GM23338 (cell line): ENCODE results near the gene MADCAM1. TPM values are rescaled to one million over a fixed set of nuclear protein-coding genes. Genes with fewer than 3 reads are reported as not detected.

Source experiments
- ATAC-seq: fragments of 200-7000 bp; cut with Tn5 transposase; 3 replicates; pipeline ENCODE4 v1.9.1; 2020
- DNase-seq: peaks from one replicate; pipeline ENCODE4 v3.0.0-alpha.2; 2015; ENCODE audit warnings: low spot score
- H2AFZ ChIP-seq: fragments of 200-600 bp; sonication (generic); 2 replicates; pipeline ENCODE4 v1.8.0; 2016; ENCODE audit warnings: antibody characterized with exemption, mild to moderate bottlenecking, moderate library complexity
- H3F3A ChIP-seq: fragments of 200-600 bp; sonication (generic); replicated peaks from 2 replicates; pipeline ENCODE4 v1.8.0; 2017; ENCODE audit warnings: antibody characterized with exemption, mixed run types, low read depth
- H3K27ac ChIP-seq: fragments of 200-600 bp; sonication (generic); 2 replicates; pipeline ENCODE4 v1.6.1; 2016; ENCODE audit warnings: low read depth
- H3K27me3 ChIP-seq: fragments of 200-600 bp; sonication (generic); 2 replicates; pipeline ENCODE4 v1.8.0; 2016; ENCODE audit warnings: mild to moderate bottlenecking, mixed run types, moderate library complexity; ENCODE audit not compliant: insufficient read depth
- H3K36me3 ChIP-seq: fragments of 200-600 bp; sonication (generic); 2 replicates; pipeline ENCODE4 v1.8.0; 2016; ENCODE audit warnings: mild to moderate bottlenecking; ENCODE audit not compliant: insufficient read depth
- H3K4me1 ChIP-seq: fragments of 200-600 bp; sonication (generic); 2 replicates; pipeline ENCODE4 v1.8.0; 2016; ENCODE audit warnings: mild to moderate bottlenecking, moderate library complexity; ENCODE audit not compliant: insufficient read depth
- H3K4me2 ChIP-seq: fragments of 200-600 bp; sonication (generic); 2 replicates; pipeline ENCODE4 v1.7.1; 2017; ENCODE audit warnings: mixed run types
- H3K4me3 ChIP-seq: fragments of 200-600 bp; sonication (generic); 2 replicates; pipeline ENCODE4 v1.6.1; 2016; ENCODE audit warnings: mixed run types
- H3K79me2 ChIP-seq: fragments of 200-600 bp; sonication (generic); replicated peaks from 2 replicates; pipeline ENCODE4 v1.8.0; 2017; ENCODE audit warnings: mild to moderate bottlenecking; ENCODE audit not compliant: insufficient read depth
- H3K9me2 ChIP-seq: fragments of 200-600 bp; sonication (generic); 2 replicates; pipeline ENCODE4 v1.8.0; 2017; ENCODE audit not compliant: insufficient read depth
- H4K20me1 ChIP-seq: fragments of 200-600 bp; sonication (generic); replicated peaks from 2 replicates; pipeline ENCODE4 v1.8.0; 2017; ENCODE audit warnings: mild to moderate bottlenecking; ENCODE audit not compliant: insufficient read depth
- H3K27ac Mint-ChIP-seq: 2 replicates; pipeline ENCODE4 v1.8.0; 2020; ENCODE audit warnings: inconsistent platforms, mild to moderate bottlenecking, moderate library complexity, mixed read lengths
- H3K27me3 Mint-ChIP-seq: 3 replicates; pipeline ENCODE4 v1.8.0; 2022; ENCODE audit warnings: low read depth, mild to moderate bottlenecking, moderate library complexity, mixed read lengths, inconsistent platforms; ENCODE audit not compliant: insufficient read depth, poor library complexity
- H3K36me3 Mint-ChIP-seq: 3 replicates; pipeline ENCODE4 v1.8.0; 2021; ENCODE audit warnings: low read depth, mild to moderate bottlenecking, inconsistent platforms, moderate library complexity, mixed read lengths
- H3K4me1 Mint-ChIP-seq: 3 replicates; pipeline ENCODE4 v1.8.0; 2020; ENCODE audit warnings: mild to moderate bottlenecking, inconsistent platforms, mixed read lengths
- H3K4me3 Mint-ChIP-seq: 3 replicates; pipeline ENCODE4 v1.8.0; 2021; ENCODE audit warnings: moderate library complexity, mild to moderate bottlenecking, inconsistent platforms, mixed read lengths
- H3K9me3 Mint-ChIP-seq: 3 replicates; pipeline ENCODE4 v1.8.0; 2020; ENCODE audit warnings: moderate library complexity, mild to moderate bottlenecking, inconsistent platforms, mixed read lengths
- CREB1 ChIP-seq: fragments of 250-450 bp; sonication (Bioruptor Pico); IDR thresholded peaks from 2 replicates; pipeline ENCODE4 v1.5.0; 2020; ENCODE audit warnings: low read depth, mild to moderate bottlenecking, moderate library complexity
- EZH2phosphoT487 ChIP-seq: fragments of 200-600 bp; sonication (generic); IDR thresholded peaks from one replicate; pipeline ENCODE4 v1.8.1; 2018; ENCODE audit warnings: antibody characterized with exemption; ENCODE audit not compliant: unreplicated experiment
- JUNB ChIP-seq: IDR thresholded peaks from one replicate; pipeline ENCODE4 v1.6.1; 2016; ENCODE audit warnings: antibody characterized with exemption; ENCODE audit not compliant: unreplicated experiment
- NANOG ChIP-seq: IDR thresholded peaks from 2 replicates; pipeline ENCODE4 v1.6.1; 2016; ENCODE audit warnings: antibody characterized with exemption, borderline replicate concordance
- POLR2AphosphoS5 ChIP-seq: IDR thresholded peaks from 2 replicates; pipeline ENCODE4 v1.6.1; 2016; ENCODE audit warnings: antibody characterized with exemption, low read depth
- STAT1 ChIP-seq: IDR thresholded peaks from one replicate; pipeline ENCODE4 v1.6.1; 2016; ENCODE audit warnings: antibody characterized with exemption; ENCODE audit not compliant: unreplicated experiment
- ZNF114 ChIP-seq: fragments of 250-450 bp; sonication (Bioruptor Pico); IDR thresholded peaks from 2 replicates; pipeline ENCODE4 v1.5.0; 2020; ENCODE audit warnings: mild to moderate bottlenecking, moderate library complexity
- ZNF331 ChIP-seq: fragments of 250-450 bp; sonication (Bioruptor Pico); IDR thresholded peaks from 2 replicates; pipeline ENCODE4 v1.5.0; 2020; ENCODE audit warnings: low read depth, mild to moderate bottlenecking, moderate library complexity
- polyA plus RNA-seq: library from polyadenylated mRNA; unstranded; fragments of >200 nt; fragmentation: Nextera tagmentation; extraction: Ambion mirVana; gene quantifications from 2 replicates; pipeline ENCODE4 v1.2.1, GENCODE V29; 2016
- total RNA-seq: library from RNA; depleted of rRNA; stranded (reverse); fragments of >200 nt; shearing (Covaris generic); gene quantifications from 2 replicates; pipeline ENCODE4 v1.2.3, GENCODE V29; 2014
- TF ChIP-seq, protein P1 (sequence below): IDR thresholded peaks from 2 replicates; pipeline ENCODE4 v1.6.1; 2016; ENCODE audit warnings: antibody characterized with exemption
- TF ChIP-seq, protein P2 (sequence below): fragments of 250-450 bp; sonication (Bioruptor Pico); IDR thresholded peaks from 2 replicates; pipeline ENCODE4 v1.5.0; 2020; ENCODE audit warnings: mild to moderate bottlenecking, moderate library complexity
- TF ChIP-seq, protein P3 (sequence below), 2 experiments: fragments of 200-600 bp in 1 of 2; sonication (generic) in 1 of 2; conservative IDR thresholded peaks; 2 replicates each; pipeline versions ENCODE4 v1.5.1 to v1.6.1; 2016 to 2017; ENCODE audit warnings: antibody characterized with exemption in 2 of 2, low read depth in 2 of 2, mild to moderate bottlenecking in 2 of 2, moderate library complexity in 1 of 2

Gene MADCAM1
- total and polyA plus RNA-seq, 2 experiments from 2014 or later, result 2.1 to 2.5 TPM

DNA sequence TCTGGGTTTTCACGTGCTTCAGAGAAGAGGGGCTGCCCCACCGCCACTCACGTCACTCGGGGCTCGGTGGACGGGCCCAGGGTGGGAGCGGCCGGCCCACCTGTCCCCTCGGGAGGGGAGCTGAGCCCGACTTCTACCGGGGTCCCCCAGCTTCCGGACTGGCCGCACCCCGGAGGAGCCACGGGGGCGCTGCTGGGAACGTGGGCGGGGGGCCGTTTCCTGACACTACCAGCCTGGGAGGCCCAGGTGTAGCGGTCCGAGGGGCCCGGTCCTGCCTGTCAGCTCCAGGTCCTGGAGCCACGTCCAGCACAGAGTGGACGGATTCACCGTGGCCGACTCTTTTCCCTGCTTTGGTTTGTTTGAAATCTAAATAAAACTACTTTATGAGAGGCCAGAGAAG, 45.4 kb downstream of the MADCAM1 start:
- no peaks in the 10 kb centered on the region; the same call in none of the 2 replicates for H4K20me1 ChIP-seq
- ATAC-seq (no peak), DNase-seq (no peak)
- H3K4me2 ChIP-seq, result no peak overlapping the region
- Mint-ChIP-seq H3K36me3 (peaks cover 20% of the 10 kb centered on the region), H3K27ac (no peak overlapping the region), H3K9me3 (no peaks in the 10 kb centered on the region; the same call in 2 of the 3 replicates), H3K27me3 (peaks cover 1% of the 10 kb centered on the region), H3K4me1 (no peaks in the 10 kb centered on the region), H3K4me3 (no peak overlapping the region)
- H3F3A ChIP-seq, result 0 out of 2 replicates have a peak, but pooled peaks cover 9% of the 10 kb centered on the region
- H3K27me3 ChIP-seq, result no peaks in the 10 kb centered on the region
- H3K9me2 ChIP-seq, result no peaks in the 10 kb centered on the region
- no peaks in the 10 kb centered on the region for H3K36me3 ChIP-seq
- H3K79me2 ChIP-seq, result no peaks in the 10 kb centered on the region; the same call in 1 of the 2 replicates
- TF ChIP-seq, protein P1, sequence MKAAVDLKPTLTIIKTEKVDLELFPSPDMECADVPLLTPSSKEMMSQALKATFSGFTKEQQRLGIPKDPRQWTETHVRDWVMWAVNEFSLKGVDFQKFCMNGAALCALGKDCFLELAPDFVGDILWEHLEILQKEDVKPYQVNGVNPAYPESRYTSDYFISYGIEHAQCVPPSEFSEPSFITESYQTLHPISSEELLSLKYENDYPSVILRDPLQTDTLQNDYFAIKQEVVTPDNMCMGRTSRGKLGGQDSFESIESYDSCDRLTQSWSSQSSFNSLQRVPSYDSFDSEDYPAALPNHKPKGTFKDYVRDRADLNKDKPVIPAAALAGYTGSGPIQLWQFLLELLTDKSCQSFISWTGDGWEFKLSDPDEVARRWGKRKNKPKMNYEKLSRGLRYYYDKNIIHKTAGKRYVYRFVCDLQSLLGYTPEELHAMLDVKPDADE, result no peak
- TF ChIP-seq POLR2AphosphoS5 (no peak), CREB1 (no peak), JUNB (no peak), ZNF331 (CRISPR knock-in tag) (no peak), EZH2phosphoT487 (no peak), STAT1 (no peak), ZNF114 (CRISPR knock-in tag) (no peak), NANOG (no peak)
- TF ChIP-seq, protein P2, sequence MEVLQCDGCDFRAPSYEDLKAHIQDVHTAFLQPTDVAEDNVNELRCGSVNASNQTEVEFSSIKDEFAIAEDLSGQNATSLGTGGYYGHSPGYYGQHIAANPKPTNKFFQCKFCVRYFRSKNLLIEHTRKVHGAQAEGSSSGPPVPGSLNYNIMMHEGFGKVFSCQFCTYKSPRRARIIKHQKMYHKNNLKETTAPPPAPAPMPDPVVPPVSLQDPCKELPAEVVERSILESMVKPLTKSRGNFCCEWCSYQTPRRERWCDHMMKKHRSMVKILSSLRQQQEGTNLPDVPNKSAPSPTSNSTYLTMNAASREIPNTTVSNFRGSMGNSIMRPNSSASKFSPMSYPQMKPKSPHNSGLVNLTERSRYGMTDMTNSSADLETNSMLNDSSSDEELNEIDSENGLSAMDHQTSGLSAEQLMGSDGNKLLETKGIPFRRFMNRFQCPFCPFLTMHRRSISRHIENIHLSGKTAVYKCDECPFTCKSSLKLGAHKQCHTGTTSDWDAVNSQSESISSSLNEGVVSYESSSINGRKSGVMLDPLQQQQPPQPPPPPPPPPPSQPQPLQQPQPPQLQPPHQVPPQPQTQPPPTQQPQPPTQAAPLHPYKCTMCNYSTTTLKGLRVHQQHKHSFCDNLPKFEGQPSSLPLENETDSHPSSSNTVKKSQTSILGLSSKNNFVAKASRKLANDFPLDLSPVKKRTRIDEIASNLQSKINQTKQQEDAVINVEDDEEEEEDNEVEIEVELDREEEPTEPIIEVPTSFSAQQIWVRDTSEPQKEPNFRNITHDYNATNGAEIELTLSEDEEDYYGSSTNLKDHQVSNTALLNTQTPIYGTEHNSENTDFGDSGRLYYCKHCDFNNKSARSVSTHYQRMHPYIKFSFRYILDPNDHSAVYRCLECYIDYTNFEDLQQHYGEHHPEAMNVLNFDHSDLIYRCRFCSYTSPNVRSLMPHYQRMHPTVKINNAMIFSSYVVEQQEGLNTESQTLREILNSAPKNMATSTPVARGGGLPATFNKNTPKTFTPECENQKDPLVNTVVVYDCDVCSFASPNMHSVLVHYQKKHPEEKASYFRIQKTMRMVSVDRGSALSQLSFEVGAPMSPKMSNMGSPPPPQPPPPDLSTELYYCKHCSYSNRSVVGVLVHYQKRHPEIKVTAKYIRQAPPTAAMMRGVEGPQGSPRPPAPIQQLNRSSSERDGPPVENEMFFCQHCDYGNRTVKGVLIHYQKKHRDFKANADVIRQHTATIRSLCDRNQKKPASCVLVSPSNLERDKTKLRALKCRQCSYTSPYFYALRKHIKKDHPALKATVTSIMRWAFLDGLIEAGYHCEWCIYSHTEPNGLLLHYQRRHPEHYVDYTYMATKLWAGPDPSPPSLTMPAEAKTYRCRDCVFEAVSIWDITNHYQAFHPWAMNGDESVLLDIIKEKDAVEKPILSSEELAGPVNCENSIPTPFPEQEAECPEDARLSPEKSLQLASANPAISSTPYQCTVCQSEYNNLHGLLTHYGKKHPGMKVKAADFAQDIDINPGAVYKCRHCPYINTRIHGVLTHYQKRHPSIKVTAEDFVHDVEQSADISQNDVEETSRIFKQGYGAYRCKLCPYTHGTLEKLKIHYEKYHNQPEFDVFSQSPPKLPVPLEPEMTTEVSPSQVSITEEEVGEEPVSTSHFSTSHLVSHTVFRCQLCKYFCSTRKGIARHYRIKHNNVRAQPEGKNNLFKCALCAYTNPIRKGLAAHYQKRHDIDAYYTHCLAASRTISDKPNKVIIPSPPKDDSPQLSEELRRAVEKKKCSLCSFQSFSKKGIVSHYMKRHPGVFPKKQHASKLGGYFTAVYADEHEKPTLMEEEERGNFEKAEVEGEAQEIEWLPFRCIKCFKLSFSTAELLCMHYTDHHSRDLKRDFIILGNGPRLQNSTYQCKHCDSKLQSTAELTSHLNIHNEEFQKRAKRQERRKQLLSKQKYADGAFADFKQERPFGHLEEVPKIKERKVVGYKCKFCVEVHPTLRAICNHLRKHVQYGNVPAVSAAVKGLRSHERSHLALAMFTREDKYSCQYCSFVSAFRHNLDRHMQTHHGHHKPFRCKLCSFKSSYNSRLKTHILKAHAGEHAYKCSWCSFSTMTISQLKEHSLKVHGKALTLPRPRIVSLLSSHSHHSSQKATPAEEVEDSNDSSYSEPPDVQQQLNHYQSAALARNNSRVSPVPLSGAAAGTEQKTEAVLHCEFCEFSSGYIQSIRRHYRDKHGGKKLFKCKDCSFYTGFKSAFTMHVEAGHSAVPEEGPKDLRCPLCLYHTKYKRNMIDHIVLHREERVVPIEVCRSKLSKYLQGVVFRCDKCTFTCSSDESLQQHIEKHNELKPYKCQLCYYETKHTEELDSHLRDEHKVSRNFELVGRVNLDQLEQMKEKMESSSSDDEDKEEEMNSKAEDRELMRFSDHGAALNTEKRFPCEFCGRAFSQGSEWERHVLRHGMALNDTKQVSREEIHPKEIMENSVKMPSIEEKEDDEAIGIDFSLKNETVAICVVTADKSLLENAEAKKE, result no peak
- TF ChIP-seq, protein P3, sequence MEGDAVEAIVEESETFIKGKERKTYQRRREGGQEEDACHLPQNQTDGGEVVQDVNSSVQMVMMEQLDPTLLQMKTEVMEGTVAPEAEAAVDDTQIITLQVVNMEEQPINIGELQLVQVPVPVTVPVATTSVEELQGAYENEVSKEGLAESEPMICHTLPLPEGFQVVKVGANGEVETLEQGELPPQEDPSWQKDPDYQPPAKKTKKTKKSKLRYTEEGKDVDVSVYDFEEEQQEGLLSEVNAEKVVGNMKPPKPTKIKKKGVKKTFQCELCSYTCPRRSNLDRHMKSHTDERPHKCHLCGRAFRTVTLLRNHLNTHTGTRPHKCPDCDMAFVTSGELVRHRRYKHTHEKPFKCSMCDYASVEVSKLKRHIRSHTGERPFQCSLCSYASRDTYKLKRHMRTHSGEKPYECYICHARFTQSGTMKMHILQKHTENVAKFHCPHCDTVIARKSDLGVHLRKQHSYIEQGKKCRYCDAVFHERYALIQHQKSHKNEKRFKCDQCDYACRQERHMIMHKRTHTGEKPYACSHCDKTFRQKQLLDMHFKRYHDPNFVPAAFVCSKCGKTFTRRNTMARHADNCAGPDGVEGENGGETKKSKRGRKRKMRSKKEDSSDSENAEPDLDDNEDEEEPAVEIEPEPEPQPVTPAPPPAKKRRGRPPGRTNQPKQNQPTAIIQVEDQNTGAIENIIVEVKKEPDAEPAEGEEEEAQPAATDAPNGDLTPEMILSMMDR (conservative IDR thresholded peaks at IDR 0.05; ENCODE audit: low read depth in 2 of 2), result no peak
- no peak overlapping the region for H3K27ac ChIP-seq
- H3K4me1 ChIP-seq, result no peaks in the 10 kb centered on the region
- no peak overlapping the region for H2AFZ ChIP-seq
- H3K4me3 ChIP-seq, result no peak overlapping the region
